Stomach (tissue), 9 donors: ENCODE results near the gene MCM8. TPM values are rescaled to one million over a fixed set of nuclear protein-coding genes. Genes with fewer than 3 reads are reported as not detected.

Source experiments
- DNase-seq, 2 donors: peaks; one replicate each; pipeline versions ENCODE4 v3.0.0 to v3.0.0-alpha.2; 2013 to 2019
- H3K27ac ChIP-seq, 5 donors: fragments of 200-600 bp in 4 of 5; sonication (generic) in 4 of 5; one replicate each; pipeline ENCODE4 v1.5.1; 2013 to 2019; ENCODE audit warnings: mild to moderate bottlenecking in 1 of 5, moderate library complexity in 1 of 5
- H3K27me3 ChIP-seq, 3 donors: fragments of 200-600 bp; sonication (generic); one replicate each; pipeline ENCODE4 v1.5.1; 2017 to 2019; ENCODE audit warnings: mixed run types in 1 of 3
- H3K36me3 ChIP-seq, 4 donors: fragments of 200-600 bp; sonication (generic); 1 replicate in 3 of 4; 2 replicates in 1 of 4; pipeline ENCODE4 v1.5.1; 2016 to 2019
- H3K4me1 ChIP-seq, 4 donors: fragments of 200-600 bp; sonication (generic); one replicate each; pipeline ENCODE4 v1.5.1; 2016 to 2019
- H3K4me3 ChIP-seq, 4 donors: fragments of 200-600 bp; sonication (generic) in 3 of 4; one replicate each; pipeline ENCODE4 v1.5.1; 2016 to 2019; ENCODE audit warnings: mild to moderate bottlenecking in 1 of 4
- H3K9me3 ChIP-seq, 4 donors: fragments of 200-600 bp; sonication (generic); one replicate each; pipeline ENCODE4 v1.5.1; 2016 to 2019
- EP300 ChIP-seq: sonication (generic); formaldehyde crosslinking; IDR thresholded peaks from one replicate; pipeline ENCODE4 v1.6.1; 2017; ENCODE audit warnings: antibody characterized with exemption
- POLR2A ChIP-seq, 4 donors: fragments of 450-650 bp; IDR thresholded peaks; one replicate each; pipeline ENCODE4 v1.6.1; 2016; ENCODE audit warnings: antibody characterized with exemption in 4 of 4, control low read depth in 2 of 4, mild to moderate bottlenecking in 1 of 4, moderate library complexity in 1 of 4
- POLR2AphosphoS5 ChIP-seq, 3 donors: sonication (generic); formaldehyde crosslinking; IDR thresholded peaks; one replicate each; pipeline ENCODE4 v1.6.1; 2016; ENCODE audit warnings: antibody characterized with exemption in 3 of 3
- WGBS, 5 donors: extraction: QIAGEN DNeasy Blood & Tissue Kit in 3 of 5; methylation state at CpG; one replicate each; pipeline versions ENCODE4 v1.1.5 to v1.1.7; 2013 to 2018; 5-methylcytosine and 5-hydroxymethylcytosine counted together
- intact Hi-C: fragments of 100-400 bp; cut with DNase I; formaldehyde crosslinking; loops from one replicate; pipeline ENCODE4 v1.15.1; 2023; ENCODE audit warnings: low total_unique reads
- polyA plus RNA-seq, 3 donors: library from polyadenylated mRNA; stranded (reverse); fragments of 200-250 nt; gene quantifications; one replicate each; pipeline ENCODE4 v1.2.3, GENCODE V29; 2013
- total RNA-seq, 5 donors: library from RNA; depleted of rRNA; stranded (reverse); fragments of >200 nt; gene quantifications; one replicate each; pipeline versions ENCODE4 v1.1.0 to v1.2.3, GENCODE V29; 2014 to 2016
- TF ChIP-seq, protein P1 (sequence below), 7 experiments: fragments of 450-650 bp in 4 of 7; fragments of 200-600 bp in 3 of 7; sonication (generic) in 3 of 7; IDR thresholded peaks; one replicate each; pipeline ENCODE4 v1.5.1; 2016 to 2019; ENCODE audit warnings: antibody characterized with exemption in 7 of 7, control low read depth in 2 of 7, mild to moderate bottlenecking in 1 of 7
- donor health status: healthy with polysubstance abuse.
- donor health status: Bipolar disorder and iron deficiency.
- donor health status: healthy.

Gene MCM8
- total and polyA plus RNA-seq, 8 donors, result 2.1 to 39.3 (median 3.6) TPM

DNA sequence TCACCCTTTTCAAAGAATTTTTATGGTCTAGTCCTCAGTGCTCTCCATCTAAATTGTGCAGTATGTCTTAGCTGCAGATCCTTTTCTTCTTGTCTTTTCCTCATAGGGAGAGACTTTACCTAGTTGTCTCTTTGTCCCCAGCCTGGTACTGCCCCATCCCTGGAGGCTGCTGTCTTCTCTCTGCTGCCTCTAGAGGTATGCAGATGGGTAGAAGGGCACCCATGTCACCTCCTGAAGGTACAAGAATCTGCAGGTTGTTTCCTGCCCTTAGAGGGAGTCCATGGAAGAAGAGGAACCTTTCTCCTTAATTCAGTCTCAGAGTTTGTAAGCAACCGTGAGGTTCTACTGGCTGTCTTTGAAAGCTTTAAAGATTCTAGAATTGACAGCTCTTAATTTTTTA is 39.1 kb downstream of the MCM8 start:
- TF ChIP-seq POLR2A (IDR thresholded peaks at IDR 0.05) (no peak), EP300 (no peak), POLR2AphosphoS5 (IDR thresholded peaks at IDR 0.05) (no peak)
- TF ChIP-seq, protein P1, sequence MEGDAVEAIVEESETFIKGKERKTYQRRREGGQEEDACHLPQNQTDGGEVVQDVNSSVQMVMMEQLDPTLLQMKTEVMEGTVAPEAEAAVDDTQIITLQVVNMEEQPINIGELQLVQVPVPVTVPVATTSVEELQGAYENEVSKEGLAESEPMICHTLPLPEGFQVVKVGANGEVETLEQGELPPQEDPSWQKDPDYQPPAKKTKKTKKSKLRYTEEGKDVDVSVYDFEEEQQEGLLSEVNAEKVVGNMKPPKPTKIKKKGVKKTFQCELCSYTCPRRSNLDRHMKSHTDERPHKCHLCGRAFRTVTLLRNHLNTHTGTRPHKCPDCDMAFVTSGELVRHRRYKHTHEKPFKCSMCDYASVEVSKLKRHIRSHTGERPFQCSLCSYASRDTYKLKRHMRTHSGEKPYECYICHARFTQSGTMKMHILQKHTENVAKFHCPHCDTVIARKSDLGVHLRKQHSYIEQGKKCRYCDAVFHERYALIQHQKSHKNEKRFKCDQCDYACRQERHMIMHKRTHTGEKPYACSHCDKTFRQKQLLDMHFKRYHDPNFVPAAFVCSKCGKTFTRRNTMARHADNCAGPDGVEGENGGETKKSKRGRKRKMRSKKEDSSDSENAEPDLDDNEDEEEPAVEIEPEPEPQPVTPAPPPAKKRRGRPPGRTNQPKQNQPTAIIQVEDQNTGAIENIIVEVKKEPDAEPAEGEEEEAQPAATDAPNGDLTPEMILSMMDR (IDR thresholded peaks at IDR 0.05), result no peak
- 91 to 100% (median 96%) methylated on average over 1 of the region's 1 CpG for WGBS, 5 donors
- no peak for DNase-seq
- intact Hi-C loops, result no loop called here
- Histone ChIP-seq H3K27ac (no peak overlapping the region), H3K4me3 (no peak overlapping the region), H3K9me3 (no peaks in the 10 kb centered on the region), H3K36me3 (peaks cover 12 to 58% (median 51%) of the 10 kb centered on the region in 4 donors), H3K27me3 (no peaks in the 10 kb centered on the region), H3K4me1 (peaks cover 0 to 6% (median 0%) of the 10 kb centered on the region in 4 donors)

DNA sequence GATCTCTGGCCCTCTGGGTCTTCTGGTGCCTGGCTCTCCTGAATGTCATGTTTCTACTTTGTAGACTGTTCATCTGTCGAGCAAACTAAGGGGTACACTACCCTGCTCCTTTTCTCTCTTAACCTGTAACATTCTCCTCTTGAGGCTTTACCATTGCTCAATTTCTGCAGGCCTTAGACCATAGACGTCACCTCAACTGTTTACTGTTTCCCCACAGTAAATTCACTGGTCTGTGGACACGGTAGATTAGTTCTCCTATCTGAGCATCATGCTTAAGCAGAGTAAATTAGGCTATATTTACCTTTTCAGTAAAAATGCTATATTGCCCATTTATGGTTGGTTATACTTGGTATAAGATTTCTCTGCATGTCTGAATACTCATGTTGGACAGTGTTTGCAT is 40.5 kb downstream of the MCM8 start:
- Histone ChIP-seq H3K27me3 (no peaks in the 10 kb centered on the region), H3K4me1 (peaks cover 0 to 6% (median 0%) of the 10 kb centered on the region in 4 donors), H3K9me3 (no peaks in the 10 kb centered on the region), H3K36me3 (peaks cover 12 to 58% (median 54%) of the 10 kb centered on the region in 4 donors), H3K27ac (no peak overlapping the region), H3K4me3 (no peak overlapping the region)
- intact Hi-C loops, result no loop called here
- TF ChIP-seq, protein P1 (IDR thresholded peaks at IDR 0.05), result no peak
- no peak for TF ChIP-seq POLR2A (IDR thresholded peaks at IDR 0.05)
- TF ChIP-seq EP300, result no peak
- no peak for TF ChIP-seq POLR2AphosphoS5 (IDR thresholded peaks at IDR 0.05)
- DNase-seq, result no peak
- WGBS, 5 donors, result 66 to 79% (median 72%) methylated on average over 3 of the region's 3 CpGs

DNA sequence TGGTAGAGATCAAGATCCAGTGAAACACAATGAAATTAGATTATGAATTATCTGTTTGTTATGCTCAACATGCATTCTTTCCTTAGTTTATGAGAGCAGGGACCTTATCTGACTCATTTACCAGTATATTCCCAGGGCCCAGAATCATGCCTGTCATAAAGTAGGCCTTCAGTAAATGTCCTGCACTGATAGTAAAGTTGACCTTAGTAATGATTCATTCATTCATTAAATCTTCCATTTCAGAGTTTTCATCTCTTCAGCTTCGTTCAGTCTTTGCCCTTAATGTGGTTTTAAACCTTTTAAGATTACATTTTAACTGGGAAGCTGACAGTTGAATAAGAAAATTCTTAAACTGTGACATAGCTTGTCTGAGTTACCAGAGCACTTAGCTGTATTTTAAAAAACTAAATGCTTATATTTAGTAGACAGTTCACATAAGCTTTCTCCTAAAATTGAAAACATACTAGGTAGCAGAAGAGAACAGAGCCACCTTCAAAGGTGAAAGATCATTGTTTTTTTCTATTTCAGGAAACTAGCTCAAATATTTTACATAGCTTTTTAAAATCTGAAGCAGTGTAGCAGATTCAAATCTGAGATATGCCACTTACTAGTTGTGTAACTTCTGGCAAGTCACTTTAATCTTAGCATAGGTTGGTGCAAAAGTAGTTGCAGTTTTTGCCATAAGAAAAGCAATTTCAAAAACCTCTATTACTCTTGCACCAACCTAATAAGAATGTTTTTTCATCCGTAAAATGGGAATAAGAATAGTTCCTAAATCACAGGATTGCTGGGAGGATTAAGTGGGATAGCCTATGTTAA is 41.4 kb downstream of the MCM8 start:
- H3K4me1 ChIP-seq, result peaks cover 0 to 9% (median 0%) of the 10 kb centered on the region in 4 donors
- intact Hi-C loops, result no loop called here
- H3K27ac ChIP-seq, result no peak overlapping the region
- 59 to 74% (median 67%) methylated on average over 2 of the region's 2 CpGs for WGBS, 5 donors
- H3K27me3 ChIP-seq, result no peaks in the 10 kb centered on the region
- peaks cover 12 to 53% (median 48%) of the 10 kb centered on the region in 4 donors for H3K36me3 ChIP-seq
- TF ChIP-seq, protein P1 (IDR thresholded peaks at IDR 0.05), result no peak
- TF ChIP-seq EP300 (no peak), POLR2A (IDR thresholded peaks at IDR 0.05) (no peak), POLR2AphosphoS5 (IDR thresholded peaks at IDR 0.05) (no peak)
- H3K9me3 ChIP-seq, result no peaks in the 10 kb centered on the region
- no peak for DNase-seq
- H3K4me3 ChIP-seq, result no peak overlapping the region

DNA sequence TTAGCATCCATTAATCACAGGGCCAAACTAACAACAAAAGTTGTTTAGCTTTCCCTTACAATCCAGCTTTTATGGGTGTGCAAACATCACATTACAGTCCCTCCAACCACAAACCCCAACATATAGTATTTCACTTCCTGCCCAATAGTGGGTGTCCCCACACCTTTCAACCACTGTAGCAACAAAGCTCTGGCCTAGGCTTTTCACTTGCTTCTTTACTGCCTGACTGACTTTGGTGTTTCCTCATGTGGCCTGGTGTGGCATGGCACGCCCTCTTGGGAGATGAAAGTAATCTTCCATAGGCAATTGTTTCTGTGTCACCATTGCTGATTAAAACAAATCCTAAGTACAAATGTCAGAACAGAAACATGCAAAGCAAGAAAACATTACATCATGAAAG is 46.3 kb downstream of the MCM8 start:
- no peak overlapping the region for H3K4me3 ChIP-seq
- no peak for TF ChIP-seq POLR2A (IDR thresholded peaks at IDR 0.05)
- TF ChIP-seq POLR2AphosphoS5 (IDR thresholded peaks at IDR 0.05), result no peak
- TF ChIP-seq EP300, result no peak
- TF ChIP-seq, protein P1 (IDR thresholded peaks at IDR 0.05), result no peak
- no peak overlapping the region for H3K27ac ChIP-seq
- H3K27me3 ChIP-seq, result no peaks in the 10 kb centered on the region
- 57 to 74% (median 67%) methylated on average over 1 of the region's 1 CpG for WGBS, 5 donors
- intact Hi-C loops, result no loop called here
- peaks cover 0 to 3% (median 0%) of the 10 kb centered on the region in 4 donors for H3K4me1 ChIP-seq
- peak in 1 of 2 donors; percentile 64 for DNase-seq
- H3K9me3 ChIP-seq, result no peaks in the 10 kb centered on the region
- peaks cover 0 to 35% (median 19%) of the 10 kb centered on the region in 4 donors for H3K36me3 ChIP-seq
